Stimulated activated CD8-positive, alpha-beta memory T cell treated with anti-CD3 and anti-CD28 coated beads, Interleukin-15, amount 100 ng/mL, for 4 hours (primary cell): Measurements from ENCODE around the gene TUSC1.
"Not testable (repeated sequence)": the region's sequence is repeated elsewhere in the genome, so short reads cannot be mapped to it uniquely, and the experiment has no call there.

ENCODE experiments used
- DNase-seq, 2 donors: peaks; one replicate each; pipeline ENCODE4 v3.0.0-alpha.2; 2020; ENCODE audit warnings: low read depth in 2 of 2

TUSC1 gene

DNA sequence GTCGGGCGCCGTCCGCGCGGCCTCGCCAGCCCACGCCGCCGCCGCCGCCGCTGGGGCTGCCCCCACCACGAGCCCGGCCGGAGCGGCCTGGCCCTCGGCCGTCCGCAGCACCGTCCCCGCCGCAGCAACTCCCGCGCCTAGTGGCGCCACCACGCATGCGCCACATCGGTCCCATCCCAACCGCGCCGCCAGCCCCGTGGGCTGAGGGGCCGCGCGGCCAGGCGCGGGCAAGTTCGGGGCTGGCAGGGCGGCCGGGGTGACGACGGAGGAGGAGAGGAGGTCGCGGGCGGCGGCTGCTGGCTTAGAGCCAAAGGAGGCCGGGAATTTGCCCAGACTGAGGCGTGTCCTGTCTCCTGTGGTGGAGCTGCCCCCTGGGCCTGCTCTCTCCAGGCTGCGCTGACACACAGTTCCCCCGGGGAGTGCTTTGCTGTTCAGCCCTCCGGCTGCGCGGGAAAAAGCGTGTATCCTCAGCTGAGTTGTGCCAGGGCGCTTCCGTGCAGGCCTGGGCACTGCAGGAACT, at the start of gene TUSC1:
Gene TUSC1 (minus strand): TSS at position 298 of the 520 bp plus-strand sequence. CDS start 132 bp downstream, at position 166.
- no peak for DNase-seq

DNA sequence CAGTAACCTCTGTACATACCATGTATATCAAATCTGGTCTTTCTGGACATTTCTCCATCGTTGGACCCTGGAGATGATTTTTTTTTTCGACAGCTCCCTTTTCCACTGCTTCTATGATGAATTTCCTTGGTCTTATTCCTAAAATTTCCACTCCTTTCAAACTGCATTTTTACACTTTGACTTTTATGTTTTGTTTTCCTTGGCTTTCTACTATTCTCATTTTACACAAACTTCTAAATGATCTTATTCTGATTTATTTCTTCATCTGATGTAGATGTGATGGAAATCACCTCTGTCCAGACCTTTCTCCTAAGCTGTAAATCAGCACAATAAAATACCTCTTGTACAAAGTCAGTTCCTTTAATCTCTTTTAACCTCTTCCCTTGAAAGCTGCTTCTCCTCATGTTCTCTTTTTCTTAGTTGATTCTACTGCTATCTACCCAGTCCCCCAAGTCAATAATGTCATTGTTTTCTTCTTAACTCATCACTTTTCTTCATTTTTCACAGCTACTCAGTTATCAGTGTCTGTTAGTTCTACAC, 48.7 kb upstream of the TUSC1 start:
- DNase-seq = no peak

DNA sequence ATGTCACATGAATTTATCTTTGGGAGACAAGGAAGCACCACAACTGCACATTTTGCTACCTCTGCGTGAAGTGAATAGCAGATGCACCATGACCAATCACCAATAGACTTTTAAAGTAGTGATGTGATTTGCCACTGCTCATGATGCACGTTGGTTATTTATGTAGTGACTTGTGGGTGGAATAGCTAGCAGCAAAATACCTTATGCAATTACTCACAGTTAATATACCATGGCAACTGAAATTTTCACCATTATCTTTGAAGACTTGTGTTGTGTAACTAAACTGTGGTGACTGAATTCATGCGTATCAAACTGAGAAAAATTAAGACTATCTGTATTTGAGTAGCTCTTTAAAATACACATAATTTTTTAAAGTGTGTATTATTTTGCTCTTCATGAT, 46.2 kb upstream of the TUSC1 start:
- DNase-seq = no peak

DNA sequence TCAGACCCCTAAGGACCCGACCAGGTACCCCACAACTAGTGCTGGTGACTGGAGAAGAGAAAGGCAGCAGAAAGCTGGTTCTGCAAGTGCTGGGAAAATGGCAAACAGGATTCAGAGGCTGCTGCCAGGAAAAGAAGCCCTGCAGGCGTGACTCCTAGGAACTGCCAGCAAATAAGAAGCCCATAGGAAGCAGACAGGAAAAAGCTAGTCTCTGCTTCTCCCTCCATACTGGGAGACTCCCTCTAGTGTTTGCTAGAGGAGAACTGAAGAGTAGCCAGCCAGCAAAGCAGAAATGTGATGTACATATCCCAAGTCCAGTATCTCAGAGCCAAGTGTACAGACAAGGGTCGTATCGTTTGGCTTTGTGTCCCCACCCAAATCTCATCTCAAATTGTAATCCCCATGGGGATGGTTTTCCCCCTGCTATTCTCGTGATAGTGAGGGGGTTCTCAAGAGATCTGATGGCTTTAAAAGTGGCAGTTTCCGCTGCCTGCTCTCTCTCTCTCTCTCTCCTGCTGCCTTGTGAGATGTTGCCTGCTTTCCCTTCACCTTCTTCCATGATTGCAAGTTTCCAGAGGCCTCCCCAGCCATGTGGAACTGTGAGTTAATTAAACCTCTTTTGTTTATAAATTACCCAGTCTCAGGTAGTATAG, 38.1 kb upstream of the TUSC1 start:
- no peak for DNase-seq

DNA sequence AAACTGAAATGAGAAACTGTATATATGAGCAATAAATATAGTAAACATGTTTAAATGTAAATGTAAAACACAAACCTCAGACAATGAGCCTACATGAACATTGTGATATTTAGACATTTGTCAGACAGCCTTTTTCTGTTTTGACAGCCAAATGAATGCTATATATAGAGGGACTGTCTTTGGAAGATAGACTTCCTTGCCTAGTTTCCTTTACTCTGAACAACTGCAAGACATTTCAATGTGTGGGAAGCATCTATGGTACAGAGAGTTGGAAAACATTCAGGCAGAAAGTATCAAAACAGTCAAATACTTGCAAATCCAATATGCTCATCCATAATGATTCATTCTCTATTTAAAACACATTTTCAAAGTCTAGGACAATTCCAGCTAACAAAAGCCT, 31.7 kb upstream of the TUSC1 start:
- no peak for DNase-seq

DNA sequence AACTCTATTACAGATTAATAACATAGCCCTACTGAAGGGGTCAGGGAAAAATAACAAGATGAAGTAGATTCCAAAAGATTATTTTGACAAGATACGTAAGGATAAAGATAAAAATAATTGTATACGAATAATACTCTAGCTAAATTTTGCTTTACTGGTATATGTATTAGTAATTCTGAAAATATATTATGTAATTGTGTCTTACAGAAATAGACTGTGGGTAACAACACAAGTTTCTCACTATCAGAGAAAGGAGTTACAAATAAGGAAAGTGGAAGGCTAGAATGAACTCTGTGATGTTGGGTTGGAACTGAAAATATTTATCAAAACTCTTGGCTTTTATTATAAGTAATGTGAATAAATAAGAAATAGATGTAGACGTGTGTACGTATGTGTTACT, 26.6 kb upstream of the TUSC1 start:
- DNase-seq = no peak

DNA sequence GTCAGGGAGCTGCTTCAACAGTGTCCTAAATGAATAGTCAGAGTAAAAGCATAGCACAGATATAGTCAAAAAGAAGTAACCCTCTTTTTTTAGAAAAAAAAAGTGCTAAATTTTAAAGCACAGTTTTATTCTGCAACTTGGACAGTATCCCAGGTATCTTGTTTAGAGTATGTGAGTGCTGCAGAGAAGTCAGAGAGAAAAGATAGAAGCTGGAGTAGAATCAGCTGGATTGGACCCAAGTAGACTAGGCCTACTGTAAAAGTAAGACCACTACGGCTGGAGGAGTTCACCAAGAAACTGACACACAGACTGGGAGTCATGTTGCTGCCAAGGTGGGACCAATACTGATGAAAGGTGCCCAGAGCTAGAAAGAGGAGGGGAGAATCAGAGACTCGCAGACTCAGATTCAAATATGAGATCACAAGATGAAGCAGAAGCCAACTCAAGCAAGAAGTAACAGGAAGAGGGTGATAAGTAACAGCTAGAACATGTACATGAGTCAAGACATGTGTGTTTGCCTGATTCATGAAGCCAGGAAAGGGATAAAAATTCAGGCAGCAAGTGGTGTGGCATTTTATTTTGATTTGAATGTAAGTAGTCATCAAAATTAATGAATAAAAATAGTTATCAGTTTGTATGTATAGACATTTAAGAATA, 25.6 kb upstream of the TUSC1 start:
- no peak for DNase-seq

DNA sequence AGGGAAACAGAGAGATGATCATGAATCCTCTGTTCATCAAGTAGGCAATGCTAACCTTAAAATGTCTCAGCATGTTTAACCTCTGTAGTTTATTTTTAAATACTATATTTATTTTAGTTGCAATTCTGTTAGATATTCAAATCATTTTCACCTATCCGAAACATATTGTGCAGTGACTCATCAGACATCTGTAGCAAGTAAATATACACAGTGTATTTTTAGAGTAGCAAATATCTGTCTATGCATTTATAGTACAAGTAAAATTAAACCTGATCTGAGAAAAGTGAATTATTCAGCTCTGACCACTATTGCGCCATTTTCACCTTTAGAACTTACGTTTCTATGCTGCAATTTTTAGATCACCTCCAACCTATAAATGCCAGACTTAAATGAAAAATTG, 24.3 kb upstream of the TUSC1 start:
- DNase-seq = no peak

DNA sequence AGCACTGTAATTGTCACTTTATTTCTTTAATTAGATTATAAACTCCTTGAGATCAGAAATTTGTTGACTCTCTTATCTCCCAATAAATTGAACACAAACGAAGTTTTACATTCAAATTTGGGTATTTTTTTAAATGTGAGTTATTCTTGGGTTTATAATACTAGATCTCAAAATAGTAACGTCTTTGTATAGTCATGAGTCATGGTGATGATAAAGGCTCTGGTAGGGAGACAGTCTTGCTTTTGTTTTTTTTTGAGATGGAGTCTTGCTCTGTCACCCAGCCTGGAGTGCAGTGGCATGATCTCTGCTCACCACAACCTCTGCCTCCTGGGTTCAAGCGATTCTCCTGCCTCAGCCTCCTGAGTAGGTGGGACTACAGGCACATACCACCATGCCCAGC, 22.7 kb upstream of the TUSC1 start:
- not testable (repeated sequence) for DNase-seq

DNA sequence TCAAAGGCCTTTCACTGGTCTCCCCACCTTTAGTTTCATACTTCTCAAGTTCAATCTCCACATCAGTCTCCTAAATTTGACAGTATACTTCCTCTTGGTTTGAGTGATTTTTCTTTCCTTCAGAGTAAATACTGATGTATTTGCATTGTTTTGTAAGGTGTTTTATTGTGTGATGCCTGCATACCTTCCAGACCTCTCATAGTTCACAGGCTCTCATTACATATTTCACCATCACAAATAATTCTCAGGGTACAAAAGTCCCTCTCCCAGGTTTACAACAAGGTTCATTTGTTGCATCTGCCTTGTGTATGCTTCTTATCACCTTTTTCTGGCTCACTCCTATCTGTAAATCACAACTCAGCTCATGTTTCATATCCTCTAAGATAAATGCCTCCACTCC, 22.2 kb upstream of the TUSC1 start:
- no peak for DNase-seq

DNA sequence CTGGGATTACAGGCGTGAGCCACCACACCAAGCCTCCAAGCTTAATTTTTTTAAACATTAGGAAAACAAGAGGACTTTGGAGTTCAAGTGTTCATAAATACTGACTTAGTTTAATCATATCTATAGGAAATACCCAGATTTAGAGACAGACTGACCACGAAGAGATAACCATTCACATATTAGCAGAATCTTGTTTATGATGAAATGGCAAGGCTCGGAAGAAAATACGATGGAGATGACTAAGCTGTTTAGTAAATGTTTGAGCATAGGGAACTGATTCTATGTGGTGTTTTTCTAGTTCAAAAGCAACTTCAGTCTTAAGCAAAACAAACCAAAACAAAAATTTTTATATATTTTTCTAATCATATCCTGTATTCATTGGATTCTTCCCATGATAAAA, 13.5 kb upstream of the TUSC1 start:
- DNase-seq = no peak

DNA sequence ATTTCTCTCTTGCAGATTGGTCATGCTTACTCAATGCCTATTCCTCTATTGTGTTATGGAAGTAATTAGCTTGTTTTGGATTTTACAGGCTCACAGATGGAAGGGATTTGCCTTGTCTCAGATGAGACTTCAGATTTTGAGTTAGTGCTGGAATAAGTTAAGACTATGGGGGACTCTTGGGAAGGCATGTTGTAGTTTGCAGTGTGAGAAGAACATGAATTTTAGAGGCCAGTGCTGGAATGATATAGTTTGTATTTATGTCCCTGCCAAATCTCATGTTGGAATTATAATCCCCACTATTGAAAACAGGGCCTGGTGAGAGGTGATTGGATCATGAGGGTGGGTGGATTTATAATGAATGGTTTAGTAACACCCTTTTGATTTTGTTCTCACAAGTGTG, 6.1 kb upstream of the TUSC1 start:
- DNase-seq = no peak

DNA sequence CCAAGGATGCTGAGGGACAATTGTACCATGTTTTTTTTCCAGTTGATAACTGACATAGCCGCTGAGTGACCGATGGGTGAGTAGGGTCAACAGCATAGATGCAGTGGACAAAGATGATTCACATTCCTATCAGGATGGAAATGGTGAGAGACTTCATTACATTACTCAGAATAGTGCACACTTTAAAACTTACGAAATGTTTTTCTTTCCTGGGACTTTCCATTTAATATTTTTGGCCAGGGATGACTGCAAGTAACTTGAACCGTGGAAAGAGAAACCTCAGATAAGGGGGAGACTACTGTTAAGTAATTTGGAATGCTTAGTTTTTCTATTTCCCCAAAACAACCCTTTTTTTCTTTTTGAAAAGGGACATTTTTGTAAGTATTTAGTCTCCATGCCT, 3.0 kb upstream of the TUSC1 start:
- DNase-seq = no peak

DNA sequence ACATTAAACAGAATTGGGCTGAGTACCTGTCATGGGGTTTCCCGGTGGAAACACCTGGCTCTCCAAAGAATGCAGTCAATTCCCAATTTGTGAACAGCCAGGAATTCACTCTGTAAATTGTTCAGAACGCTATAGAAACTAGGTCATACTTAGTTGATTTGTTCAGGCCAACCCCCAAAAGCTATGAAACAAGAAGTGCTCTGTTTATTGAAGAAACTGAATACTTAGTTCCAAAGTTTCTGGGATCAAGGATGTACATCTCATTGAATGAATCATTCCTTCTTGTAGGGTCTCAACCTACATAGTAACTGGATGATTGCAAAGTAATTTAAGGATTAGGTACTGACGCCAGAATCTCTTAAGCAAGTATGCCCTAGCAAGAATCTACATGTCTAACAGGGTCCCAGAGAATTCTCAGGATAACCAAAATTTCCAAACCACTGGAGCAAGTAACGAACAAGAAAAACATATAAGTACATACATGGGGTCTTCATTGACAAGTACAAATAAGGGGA, 659 bp upstream of the TUSC1 start:
- no peak for DNase-seq

DNA sequence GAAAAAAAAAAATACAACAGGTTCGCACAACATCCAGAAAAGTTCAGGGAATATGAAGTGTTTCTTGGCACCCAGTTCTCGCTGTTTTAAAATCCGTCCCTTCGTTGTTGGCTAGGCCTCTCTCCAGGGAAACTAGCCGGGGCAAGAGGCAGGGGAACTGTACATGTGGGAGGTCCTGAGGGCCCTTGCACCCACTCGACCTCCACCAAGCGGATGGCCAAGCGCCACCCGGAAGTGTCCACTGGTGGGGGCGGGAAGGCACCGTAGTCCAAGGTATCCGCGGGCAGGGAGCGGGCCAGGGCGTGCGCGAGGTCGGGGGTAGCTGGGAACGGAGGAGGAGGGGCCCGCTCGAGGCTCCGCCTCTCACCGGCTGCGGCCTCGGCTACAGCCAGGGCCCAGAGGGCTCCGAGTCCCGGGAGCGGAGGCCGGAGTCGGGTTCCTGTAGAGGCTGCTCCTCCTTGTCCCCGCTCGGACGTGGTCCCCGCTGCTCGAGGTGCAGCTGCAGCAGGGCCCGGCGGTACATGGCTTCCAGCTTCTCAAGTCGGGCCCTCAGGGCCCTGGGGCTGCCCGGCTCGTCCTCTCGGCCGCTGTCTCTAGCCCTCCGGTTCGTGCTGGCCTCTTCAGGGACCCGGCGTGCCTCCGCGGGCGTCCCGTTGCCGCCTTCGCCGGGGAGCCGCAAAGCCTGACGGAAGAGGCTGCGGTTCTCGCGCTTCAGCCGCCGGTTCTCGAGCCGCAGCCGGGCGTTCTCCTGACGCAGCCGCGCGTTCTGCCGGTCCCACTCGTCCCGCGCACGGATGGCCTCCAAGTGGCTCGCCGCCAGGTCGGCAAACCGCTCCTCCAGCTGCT, 720 bp downstream of the TUSC1 start:
- DNase-seq = no peak

DNA sequence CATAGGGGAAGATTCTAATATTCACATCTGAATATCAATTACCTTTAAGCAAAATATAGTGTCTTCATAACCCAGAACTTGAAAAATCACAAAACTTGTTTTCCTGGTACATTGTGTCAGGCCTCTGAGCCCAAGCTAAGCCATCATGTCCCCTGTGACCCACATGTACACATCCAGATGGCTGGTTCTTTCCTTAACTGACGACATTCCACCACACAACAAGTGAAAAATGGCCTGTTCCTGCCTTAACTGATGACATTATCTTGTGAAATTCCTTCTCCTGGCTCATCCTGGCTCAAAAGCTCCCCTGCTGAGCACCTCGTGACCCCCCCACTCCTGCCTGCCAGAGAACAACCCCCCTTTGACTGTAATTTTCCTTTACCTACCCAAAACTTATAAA, 2.4 kb downstream of the TUSC1 start:
- DNase-seq = not testable (repeated sequence)

DNA sequence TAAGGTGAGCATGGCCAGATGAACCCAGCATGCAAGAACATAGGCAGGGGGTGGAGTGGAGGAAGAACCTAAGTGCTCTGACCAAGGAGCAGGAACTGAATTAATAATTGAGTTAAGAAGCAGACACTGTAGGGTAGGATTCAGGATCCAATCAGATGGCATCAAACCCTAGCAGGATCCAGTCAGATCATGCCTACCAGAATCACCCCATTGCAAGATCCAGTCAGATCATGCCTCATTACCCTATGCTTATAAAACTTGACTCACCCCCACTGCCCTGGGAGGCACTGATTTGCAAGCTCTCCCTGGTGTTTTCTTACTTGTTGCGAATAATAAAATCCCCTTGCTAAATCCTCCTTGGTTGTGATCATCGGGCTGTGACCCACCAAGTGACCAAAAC, 19.7 kb downstream of the TUSC1 start:
- DNase-seq = no peak

DNA sequence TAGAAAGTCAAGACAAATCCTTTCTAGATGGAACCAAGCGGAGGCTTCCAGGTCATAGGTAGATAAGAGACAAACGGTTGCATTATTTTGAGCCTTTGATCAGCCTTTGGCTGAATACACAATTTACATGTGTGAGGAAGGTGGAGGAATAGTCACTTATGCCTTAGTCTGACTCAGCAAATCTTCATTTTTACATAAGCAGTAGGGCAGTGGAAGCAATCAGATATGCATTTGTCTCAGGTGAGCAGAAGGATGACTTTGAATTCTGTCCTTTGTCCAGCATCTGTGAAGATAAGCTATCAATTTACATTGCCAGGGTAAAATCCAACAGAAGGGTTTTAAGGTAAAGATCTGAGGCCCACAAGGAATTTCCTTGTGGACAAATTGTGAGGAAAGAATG, 23.8 kb downstream of the TUSC1 start:
- no peak for DNase-seq

DNA sequence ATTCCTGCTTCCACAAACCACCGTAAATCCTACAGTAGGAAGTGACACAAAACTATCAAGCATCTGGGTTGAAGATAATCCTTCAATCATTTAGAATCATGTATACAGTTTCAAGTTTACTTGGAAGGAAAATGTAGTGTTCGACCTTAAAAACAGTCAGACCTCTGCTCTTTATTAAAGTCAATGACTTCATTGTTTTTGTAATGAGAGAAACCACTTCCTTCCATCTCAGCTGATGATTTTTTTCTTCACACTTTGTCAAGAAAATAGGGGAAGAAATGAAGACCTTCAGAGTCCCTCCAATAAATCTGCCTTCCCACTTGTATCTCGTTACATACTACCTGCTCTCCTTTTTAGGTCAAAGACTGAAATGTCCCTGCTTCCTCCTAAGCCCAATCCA, 30.1 kb downstream of the TUSC1 start:
- DNase-seq = no peak

DNA sequence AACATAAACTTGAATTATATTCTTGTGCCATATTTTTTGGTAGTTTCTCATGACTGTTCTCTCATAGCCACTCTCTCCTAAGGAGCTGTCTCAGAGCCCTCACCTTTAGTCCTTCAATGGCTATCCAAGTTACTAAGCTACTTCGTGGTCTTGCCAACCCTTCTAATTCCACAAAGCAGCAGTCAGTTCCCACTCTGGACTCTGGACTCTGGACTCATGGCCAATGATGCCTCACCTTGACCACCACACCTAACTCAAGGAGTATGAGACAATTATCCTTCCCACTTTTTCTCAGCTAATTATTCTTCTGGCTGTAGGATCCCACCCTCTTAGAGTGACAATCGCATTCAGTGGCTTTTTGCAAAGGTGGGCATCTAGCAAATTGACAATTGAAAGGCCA, 42.2 kb downstream of the TUSC1 start:
- DNase-seq = no peak

DNA sequence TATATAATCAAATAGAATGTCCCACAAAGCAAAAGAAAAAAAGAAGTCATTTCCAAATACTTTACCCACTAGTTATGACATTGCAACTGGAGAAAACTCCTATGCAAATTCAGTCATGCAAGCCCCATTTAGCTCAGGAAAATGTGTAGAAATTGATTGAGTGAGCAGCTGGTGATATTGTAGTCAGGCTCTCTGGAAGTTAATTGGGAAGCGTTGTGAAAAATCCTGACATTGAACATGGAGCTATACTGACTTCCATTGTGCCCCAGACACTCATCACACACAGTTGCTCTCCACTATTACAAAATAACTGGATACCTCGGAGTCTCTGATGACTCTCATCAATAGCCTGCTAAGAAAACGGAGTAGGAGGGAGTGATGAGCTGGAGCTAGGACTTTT, 49.0 kb downstream of the TUSC1 start:
- DNase-seq = no peak
